HG02571 (cell line): ENCODE results near the gene HSPA1B.
A peak's percentile ranks its signal among the peaks of the same experiment; 100 is the strongest.
"Not testable (repeated sequence)": the region's sequence is repeated elsewhere in the genome, so short reads cannot be mapped to it uniquely, and the experiment has no call there.

Source experiments
- ATAC-seq: cut with Tn5 transposase; IDR thresholded peaks from one replicate; pipeline ENCODE4 v1.9.1; 2021; ENCODE audit warnings: mild to moderate bottlenecking, moderate library complexity; ENCODE audit not compliant: unreplicated experiment

HSPA1B gene

DNA sequence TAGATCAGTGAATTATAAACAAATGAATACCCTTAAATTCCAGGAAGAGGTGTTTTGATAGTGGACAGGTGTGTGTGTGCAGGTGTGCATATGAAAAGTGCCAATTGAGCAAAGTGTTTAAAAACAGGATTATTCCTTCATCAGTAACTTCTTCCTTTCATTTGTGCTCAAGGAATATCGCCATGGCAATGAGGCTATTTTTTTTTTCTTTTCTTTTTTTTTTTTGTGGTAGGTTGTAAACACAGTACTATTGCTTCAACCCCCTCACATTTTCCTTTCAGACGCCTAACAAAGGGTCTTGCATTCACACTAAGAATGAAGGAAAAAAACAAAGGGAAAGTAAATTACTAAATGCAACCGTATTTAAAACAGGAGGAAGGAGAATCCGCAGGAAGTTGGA, 2.0 kb upstream of the HSPA1B start:
- no peak for ATAC-seq

DNA sequence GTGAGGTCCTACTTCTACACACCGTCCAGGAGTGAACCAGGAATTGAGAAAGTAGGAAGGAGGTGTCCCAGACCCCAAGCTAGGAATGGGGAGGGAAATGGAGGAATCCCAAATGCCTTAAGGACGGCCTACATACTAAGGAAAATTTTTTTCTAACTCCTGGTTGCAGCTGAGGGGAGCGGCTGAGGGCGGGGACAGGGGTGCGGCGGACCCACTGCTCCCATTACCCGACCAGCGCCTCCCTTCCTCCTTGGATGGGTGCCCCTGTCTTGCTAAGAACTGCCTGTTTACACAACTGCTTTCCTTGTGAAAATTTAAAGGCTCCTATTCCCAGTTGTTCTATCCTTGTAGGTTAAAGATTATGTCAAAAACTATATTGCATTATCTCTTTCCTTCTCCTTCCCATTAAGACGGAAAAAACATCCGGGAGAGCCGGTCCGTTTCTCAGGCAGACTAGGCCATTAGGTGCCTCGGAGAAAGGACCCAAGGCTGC, 699 bp upstream of the HSPA1B start:
- no peak for ATAC-seq

GRCh38 chr6:31829633-31830283, 2.2 kb downstream of the HSPA1B start:
- no peak for ATAC-seq

DNA sequence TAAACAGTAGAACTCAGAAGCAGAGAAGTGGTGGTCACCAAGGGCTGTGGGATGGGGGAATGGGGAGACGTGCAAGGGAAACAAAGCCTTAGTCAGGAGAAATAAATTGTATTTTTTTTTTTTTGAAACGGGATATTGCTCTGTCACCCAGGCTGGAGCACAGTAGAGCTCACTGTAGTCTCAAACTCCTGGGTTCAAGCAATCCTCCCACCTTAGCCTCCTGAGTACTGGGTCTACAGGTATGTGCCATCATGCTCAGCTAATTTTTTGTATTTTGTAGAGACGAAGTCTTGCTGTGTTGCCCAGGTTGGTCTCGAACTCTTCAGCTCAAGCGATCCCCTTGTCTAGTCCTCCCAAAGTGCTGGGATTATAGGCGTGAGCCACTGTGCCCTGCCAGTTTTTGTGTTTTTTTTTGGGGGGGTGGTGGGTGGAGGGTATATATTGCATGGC, 3.4 kb downstream of the HSPA1B start:
- ATAC-seq = no peak

DNA sequence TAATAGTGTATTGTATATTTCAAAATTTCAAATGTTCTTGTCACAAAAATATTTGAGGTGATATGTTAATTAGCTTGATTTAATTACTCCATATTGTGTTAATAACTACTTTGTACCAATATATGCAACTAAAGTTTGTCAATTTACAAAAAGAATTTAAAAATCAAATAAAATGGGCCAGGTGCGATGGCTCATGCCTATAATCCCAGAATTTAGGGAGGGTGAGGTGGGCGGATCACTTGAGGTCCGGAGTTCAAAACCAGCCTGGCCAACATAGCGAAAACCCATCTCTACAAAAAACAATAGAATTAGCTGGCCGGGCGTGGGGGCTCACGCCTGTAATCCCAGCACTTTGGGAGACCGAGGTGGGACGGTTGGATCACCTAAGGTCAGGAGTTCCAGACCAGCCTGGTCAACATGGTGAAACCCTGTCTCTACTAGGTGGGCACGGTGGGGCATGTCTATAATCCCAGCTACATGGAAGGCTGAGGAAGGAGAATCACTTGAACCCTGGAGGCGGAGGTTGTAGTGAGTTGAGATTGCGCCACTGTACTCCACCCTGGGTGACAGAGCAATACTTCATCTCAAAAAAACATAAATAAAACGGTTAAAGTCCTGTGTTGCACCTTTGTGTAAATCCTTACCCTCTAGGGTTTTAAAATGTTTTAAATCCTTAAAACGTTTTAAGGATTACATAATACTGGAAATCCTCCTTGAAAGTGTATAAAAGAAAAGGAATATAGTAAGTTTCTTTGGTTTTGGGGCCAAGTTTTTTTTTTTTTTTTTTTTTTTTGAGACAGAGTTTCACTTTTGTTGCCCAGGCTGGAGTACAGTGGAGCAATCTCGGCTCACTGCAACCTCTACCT, 4.0 kb downstream of the HSPA1B start:
- ATAC-seq = no peak

- ATAC-seq = peak; percentile 45
Measured at GRCh38 chr6:31834367-31835250, 7.1 kb downstream of the HSPA1B start.

DNA sequence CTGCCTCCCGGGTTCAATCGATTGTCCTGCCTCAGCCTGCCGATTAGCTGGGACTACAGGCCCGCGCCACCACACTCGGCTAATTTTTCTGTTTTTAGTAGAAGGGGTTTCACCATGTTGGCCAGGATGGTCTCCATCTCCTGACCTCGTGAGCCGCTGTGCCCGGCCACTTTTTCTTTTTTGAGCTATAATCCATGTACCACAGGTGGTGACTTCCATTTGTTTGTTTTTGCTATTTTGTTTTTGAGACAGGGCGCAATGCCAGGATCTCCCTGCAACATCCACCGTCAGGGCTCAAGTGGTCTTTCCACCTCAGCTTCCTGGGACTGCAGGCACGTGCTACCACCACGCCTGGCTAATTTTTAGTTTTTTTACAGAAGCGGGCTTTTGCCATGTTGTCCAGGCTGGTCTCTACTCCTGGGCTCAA, 8.5 kb downstream of the HSPA1B start:
- ATAC-seq = no peak

DNA sequence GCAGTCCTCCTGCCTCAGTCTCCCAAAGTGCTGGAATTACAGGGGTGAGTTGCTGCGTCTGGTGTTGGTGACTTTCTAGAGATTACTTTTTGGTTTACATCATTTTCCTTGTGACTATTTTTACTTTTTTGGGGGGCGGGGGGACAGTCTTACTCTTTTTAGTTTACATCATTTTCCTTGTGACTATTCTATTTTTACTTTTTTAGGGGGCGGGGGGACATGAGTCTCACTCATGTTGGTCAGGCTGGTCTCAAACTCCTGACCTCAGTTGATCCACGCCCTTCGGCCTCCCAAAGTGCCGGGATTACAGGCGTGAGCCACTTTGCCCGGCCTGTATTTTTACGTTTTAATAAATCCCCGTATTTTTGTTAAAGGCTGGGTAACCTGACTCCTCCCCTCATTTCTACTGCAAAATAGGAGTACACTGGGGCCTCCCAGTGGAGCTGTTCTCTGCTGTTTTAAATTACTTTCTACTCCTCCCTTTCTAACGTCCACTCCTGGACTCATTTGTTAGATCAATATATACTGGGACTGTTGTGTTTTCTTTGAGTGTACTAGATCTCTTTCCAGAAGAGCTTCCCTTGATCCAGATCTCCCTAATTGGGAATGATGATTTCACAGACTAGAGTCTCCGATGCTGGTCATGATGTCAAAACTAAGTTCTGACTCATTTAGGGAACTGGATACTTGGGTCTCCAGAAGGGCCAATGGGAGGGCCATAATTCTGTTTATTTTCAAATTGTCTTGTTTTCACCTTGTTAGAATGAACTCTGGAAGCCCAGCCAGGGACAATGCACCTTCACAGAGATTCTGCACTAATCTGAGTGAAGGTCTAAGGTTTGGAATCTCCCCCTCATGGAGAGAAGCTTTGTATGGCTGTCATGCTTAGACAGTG, 9.2 kb downstream of the HSPA1B start:
- no peak for ATAC-seq

DNA sequence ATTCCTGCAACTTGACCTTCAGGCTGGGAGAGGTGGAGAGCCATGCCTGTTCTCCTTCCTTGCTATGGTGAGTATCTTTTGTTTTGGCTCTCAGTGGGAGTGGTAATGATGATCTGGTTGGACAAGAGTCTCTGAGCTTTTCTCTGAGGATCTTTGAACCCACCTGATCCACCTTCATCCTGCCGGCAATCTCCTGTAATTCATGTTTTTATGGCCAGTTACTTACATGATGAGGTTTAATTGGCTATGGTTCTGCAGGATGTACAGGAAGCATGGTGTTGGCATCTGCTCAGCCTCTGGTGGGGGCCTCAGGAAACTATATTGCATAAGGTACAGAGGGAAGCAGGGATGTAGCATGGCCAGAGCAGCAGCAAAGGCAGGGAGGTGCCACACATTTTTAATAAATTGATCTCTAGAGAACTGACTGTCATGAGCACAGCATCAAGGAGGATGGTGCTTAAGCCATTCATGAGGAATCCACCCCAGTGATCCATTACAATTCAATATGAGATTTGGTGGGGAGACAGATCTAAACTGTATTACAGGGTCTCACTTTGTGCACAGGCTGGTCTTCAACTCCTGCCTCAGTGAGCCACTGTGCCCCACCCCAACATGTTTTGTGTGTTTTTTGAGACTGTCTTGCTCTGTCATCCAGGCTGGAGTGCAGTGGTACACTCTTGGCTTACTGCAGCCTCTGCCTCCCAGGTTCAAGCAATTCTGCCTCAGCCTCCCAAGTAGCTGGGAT, 10.0 kb downstream of the HSPA1B start:
- no peak for ATAC-seq

- ATAC-seq = not testable (repeated sequence)
Measured at GRCh38 chr6:31838114-31838553, 10.6 kb downstream of the HSPA1B start.

- no peak for ATAC-seq
Measured at GRCh38 chr6:31838968-31839367, 11.4 kb downstream of the HSPA1B start.

DNA sequence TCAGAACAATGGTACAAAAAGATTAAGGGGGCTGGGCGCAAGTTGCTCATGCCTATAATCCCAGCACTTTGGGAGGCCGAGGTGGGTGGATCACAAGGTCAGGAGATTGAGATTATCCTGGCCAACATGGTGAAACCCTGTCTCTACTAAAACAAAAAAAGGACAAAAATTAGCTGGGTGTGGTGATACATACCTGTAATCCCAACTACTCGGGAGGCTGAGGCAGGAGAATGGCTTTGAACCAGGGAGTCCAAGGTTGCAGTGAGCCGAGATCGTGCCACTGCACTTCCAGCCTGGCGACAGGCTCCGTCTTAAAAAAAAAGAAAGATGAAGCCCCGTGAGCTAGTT, 12.2 kb downstream of the HSPA1B start:
- ATAC-seq = not testable (repeated sequence)

DNA sequence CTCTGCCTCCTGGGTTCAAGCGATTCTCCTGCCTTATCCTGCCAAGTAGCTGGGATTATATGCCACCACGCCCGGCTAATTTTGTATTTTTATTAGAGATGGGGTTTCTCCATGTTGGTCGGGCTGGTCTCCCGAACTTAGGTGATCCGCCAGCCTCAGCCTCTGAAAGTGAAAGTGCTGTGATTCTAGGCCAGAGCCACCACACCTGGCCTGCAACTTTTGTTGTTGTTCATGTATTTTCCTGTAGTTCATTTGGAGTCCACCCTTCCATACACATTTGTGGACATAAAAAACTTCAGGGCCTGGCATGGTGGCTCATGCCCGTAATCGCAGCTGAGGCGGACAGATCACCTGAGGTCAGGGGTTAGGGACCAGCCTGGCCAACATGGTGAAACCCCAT, 14.5 kb downstream of the HSPA1B start:
- no peak for ATAC-seq

DNA sequence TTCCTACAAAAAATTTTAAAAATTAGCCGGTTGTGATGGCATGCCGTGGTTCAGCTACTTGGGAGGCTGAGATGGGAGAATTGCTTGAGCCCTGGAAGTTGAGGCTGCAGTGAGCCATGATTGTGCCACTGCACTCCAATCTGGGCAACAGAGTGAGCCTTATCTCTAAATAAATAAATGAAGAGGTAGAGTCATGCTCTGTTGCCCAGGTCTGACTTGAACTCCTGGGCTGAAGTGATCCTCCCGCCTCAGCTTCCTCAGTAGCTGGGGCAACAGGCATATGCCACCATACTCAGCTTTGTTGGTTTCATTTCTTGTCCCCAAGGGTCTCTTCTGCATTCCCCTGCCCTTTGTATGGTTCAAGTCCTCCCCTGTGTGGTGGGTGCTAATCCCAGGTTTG, 17.0 kb downstream of the HSPA1B start:
- no peak for ATAC-seq

DNA sequence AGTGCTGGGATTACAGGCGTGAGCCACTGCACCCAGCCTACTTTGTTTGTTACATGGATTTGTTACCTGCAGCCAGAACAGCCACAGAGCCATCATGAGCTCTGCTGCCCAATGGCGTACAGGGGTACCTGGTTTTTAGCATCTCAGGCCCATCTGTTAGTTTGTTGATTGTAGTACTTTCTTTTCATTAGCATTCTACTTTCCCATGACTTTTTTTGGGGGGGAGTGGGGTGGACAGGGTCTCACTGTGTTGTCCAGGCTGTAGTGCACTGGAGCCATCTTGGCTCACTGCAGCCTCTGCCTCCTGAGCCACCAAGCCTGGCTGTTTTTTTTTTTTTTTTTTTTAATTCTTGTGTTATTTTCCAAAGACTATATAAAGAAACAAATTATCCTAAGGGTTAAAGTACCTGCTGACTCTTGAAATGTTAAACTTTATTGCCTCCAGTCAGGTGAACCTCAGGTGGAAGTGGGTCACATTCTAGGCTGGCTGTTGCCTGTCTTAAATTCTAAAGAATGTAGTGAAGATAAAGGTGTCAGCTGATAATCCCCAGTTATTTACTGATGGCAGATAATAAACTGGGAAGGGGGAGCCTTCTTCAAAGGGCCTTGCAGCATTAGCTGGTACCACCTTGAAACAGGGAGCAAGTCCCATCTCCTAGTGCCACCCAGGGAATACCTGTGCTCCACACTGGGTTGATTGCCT, 19.9 kb downstream of the HSPA1B start:
- ATAC-seq = no peak

DNA sequence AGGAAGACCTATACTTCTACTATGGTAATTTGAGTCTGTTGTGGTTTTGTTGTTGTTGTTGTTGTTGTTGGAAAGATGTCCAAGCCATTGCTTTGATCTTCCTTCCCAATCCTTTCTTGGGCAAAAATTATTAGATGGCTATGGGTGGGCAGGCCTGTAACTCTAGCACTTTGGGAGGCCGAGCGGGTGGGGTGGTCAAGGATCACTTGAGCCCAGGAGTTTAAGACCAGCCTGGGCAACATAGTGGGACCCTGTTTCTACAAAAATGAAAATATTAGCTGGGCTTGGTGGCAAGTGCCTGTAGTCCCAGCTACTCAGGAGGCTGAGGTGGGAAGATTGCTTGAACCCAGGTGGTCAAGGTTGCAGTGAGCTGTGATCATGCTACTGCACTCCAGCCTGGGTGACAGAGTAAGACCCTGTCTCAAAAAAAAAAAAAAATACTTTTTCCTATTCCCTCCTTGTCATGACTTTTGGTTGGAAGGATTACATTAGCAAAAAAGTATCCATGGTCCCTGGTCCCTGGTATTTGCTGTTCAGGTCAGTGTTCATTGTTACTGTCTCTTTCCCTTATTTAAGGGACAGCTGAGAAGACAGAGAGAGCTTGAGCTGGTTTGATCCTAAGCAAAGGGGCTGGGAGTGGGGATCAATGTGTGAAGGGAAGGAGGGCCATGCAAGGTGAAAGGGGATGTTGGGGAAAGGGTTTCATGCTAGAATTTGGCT, 23.4 kb downstream of the HSPA1B start:
- ATAC-seq = no peak

DNA sequence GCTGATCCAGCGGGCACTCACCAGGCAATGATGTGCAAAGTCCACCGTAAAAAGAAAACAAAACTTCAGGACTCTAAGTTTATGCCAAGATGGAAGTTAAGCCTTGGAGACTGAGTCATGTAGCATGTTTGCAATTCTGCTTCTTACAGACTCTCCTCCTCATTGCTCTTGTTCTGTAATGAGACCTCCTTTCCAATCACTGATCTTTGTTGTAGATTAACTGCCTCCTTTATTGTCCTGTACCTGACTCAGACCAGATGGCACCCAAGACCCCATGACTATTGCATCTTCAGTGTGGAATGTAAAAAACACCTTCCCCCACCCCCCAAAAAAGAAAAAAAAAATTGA, 23.9 kb downstream of the HSPA1B start:
- ATAC-seq = no peak

- not testable (repeated sequence) for ATAC-seq
Measured at GRCh38 chr6:31851980-31852718, 24.6 kb downstream of the HSPA1B start.
